GM21619 (cell line): ENCODE measurements around the gene ERMP1.
A peak's percentile ranks its signal among the peaks of the same experiment; 100 is the strongest.
"Not testable (repeated sequence)": the region's sequence is repeated elsewhere in the genome, so short reads cannot be mapped to it uniquely, and the experiment has no call there.

Experiments
- ATAC-seq: cut with Tn5 transposase; IDR thresholded peaks from one replicate; pipeline ENCODE4 v1.9.1; 2021; ENCODE audit not compliant: unreplicated experiment

Gene ERMP1

GRCh38 chr9:5784526-5785315 is 48.2 kb downstream of the ERMP1 start:
- ATAC-seq: no peak

- ATAC-seq: no peak
These were observed 48.9 kb downstream of the ERMP1 start for GRCh38 chr9:5783982-5784381.

GRCh38 chr9:5783420-5783819 is 49.5 kb downstream of the ERMP1 start:
- ATAC-seq: not testable (repeated sequence)

GRCh38 chr9:5779705-5780218 is 53.2 kb downstream of the ERMP1 start:
- ATAC-seq: not testable (repeated sequence)

GRCh38 chr9:5778805-5779204 is 54.1 kb downstream of the ERMP1 start:
- ATAC-seq: no peak

- no peak for ATAC-seq
These were observed 59.5 kb downstream of the ERMP1 start for GRCh38 chr9:5773324-5773999.

GRCh38 chr9:5767968-5768932 is 64.7 kb downstream of the ERMP1 start:
- no peak for ATAC-seq

GRCh38 chr9:5764130-5764868 is 68.6 kb downstream of the ERMP1 start:
- peak; percentile 96 for ATAC-seq

GRCh38 chr9:5762421-5762820 is 70.5 kb downstream of the ERMP1 start:
- ATAC-seq: no peak

GRCh38 chr9:5760338-5760737 is 72.6 kb downstream of the ERMP1 start:
- ATAC-seq: no peak

- ATAC-seq: no peak
These were observed 76.3 kb downstream of the ERMP1 start for GRCh38 chr9:5756633-5757032.

GRCh38 chr9:5750569-5750968 is 82.3 kb downstream of the ERMP1 start:
- ATAC-seq: no peak

- ATAC-seq: no peak
These were observed 83.6 kb downstream of the ERMP1 start for GRCh38 chr9:5749306-5749705.

GRCh38 chr9:5748438-5748837 is 84.5 kb downstream of the ERMP1 start:
- no peak for ATAC-seq

GRCh38 chr9:5743109-5743508 is 89.8 kb downstream of the ERMP1 start:
- ATAC-seq: no peak

- no peak for ATAC-seq
These were observed 96.2 kb downstream of the ERMP1 start for GRCh38 chr9:5736563-5737346.

- no peak for ATAC-seq
These were observed 97.8 kb downstream of the ERMP1 start for GRCh38 chr9:5735072-5735471.
